ENCODE results near the gene OPCML.

OPCML gene

DNA sequence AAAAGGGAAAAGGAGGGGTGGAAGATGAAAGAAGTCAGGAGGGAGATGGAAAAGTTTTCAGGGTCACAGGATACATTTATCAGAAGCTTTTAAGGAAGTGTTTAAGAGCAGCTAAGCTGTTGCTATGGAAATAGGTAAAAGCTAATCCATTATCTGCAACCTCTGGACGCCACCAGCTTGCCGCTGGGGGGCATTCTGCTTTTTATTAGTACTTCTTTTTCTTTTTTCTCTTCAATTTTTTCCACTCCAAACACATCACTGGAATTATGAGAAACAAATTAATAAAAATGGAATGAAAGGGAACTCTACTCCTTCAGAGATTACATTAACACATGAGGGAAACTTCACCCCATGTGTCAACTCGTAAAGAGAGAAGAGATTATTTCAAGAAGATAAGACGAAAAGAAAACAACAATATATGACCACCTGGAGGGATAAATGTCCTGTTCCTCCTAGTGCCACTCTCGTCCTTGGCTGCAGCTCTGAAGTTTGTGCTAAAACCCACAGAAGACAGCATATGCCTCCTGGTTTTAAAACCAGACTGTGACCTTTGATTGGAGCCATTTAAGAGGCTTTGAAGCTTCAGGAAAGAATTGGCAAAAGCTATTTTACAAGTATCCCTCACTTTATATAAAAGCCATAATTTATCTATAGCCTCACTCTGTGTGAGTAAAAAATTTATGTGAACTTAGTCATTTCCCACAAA, 972.8 kb downstream of the OPCML start:
- TF ChIP-seq, protein P1, sequence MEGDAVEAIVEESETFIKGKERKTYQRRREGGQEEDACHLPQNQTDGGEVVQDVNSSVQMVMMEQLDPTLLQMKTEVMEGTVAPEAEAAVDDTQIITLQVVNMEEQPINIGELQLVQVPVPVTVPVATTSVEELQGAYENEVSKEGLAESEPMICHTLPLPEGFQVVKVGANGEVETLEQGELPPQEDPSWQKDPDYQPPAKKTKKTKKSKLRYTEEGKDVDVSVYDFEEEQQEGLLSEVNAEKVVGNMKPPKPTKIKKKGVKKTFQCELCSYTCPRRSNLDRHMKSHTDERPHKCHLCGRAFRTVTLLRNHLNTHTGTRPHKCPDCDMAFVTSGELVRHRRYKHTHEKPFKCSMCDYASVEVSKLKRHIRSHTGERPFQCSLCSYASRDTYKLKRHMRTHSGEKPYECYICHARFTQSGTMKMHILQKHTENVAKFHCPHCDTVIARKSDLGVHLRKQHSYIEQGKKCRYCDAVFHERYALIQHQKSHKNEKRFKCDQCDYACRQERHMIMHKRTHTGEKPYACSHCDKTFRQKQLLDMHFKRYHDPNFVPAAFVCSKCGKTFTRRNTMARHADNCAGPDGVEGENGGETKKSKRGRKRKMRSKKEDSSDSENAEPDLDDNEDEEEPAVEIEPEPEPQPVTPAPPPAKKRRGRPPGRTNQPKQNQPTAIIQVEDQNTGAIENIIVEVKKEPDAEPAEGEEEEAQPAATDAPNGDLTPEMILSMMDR (IDR thresholded peaks at IDR 0.05; ENCODE audit: poor library complexity, severe bottlenecking), result no peak
- Histone ChIP-seq H3K27me3 (ENCODE audit: insufficient read depth, poor library complexity, severe bottlenecking) (no peaks in the 10 kb centered on the region), H3K9me3 (ENCODE audit: severe bottlenecking) (no peaks in the 10 kb centered on the region), H3K4me3 (ENCODE audit: severe bottlenecking) (no peak overlapping the region), H3K4me1 (ENCODE audit: insufficient read depth, poor library complexity, severe bottlenecking) (no peaks in the 10 kb centered on the region), H3K27ac (ENCODE audit: poor library complexity, severe bottlenecking) (no peak overlapping the region), H3K36me3 (ENCODE audit: low read depth) (no peaks in the 10 kb centered on the region)
- ATAC-seq (ENCODE audit: low read depth) (no peak), DNase-seq (ENCODE audit: low spot score) (no peak)

- TF ChIP-seq, protein P1 (IDR thresholded peaks at IDR 0.05; ENCODE audit: poor library complexity, severe bottlenecking), result no peak
- H3K4me3 ChIP-seq (ENCODE audit: severe bottlenecking), result no peak overlapping the region
- H3K27ac ChIP-seq (ENCODE audit: poor library complexity, severe bottlenecking), result no peak overlapping the region
- no peaks in the 10 kb centered on the region for H3K4me1 ChIP-seq (ENCODE audit: insufficient read depth, poor library complexity, severe bottlenecking)
- H3K27me3 ChIP-seq (ENCODE audit: insufficient read depth, poor library complexity, severe bottlenecking), result no peaks in the 10 kb centered on the region
- DNase-seq (ENCODE audit: low spot score), result no peak
- H3K36me3 ChIP-seq (ENCODE audit: low read depth), result no peaks in the 10 kb centered on the region
- H3K9me3 ChIP-seq (ENCODE audit: severe bottlenecking), result no peaks in the 10 kb centered on the region
- ATAC-seq (ENCODE audit: low read depth), result no peak
Measured at GRCh38 chr11:132556316-132556715, 976.0 kb downstream of the OPCML start.

- ATAC-seq (ENCODE audit: low read depth), result no peak
Measured at GRCh38 chr11:132555617-132556016, 976.7 kb downstream of the OPCML start.

DNA sequence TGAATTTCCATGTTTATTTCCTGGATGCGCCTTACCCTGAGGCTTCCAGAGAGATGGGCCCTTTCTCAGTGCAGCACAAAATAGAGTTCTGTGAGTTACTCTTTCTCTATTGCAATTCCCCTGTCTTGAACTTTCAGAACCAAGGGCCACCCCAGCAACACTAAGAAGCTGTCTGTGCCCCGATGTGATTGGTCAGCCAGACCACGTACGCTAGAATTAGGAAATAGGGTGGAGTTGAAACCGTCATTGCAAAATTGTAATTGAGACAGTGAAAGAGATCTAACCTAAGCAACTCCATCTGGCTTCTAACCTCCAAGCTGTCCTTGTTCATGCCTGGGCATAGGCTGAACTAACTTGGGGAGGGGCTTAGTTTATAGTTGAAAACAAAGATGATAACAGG, 981.3 kb downstream of the OPCML start:
- no peak overlapping the region for H3K4me3 ChIP-seq (ENCODE audit: severe bottlenecking)
- H3K27ac ChIP-seq (ENCODE audit: poor library complexity, severe bottlenecking), result no peak overlapping the region
- TF ChIP-seq, protein P1 (IDR thresholded peaks at IDR 0.05; ENCODE audit: poor library complexity, severe bottlenecking), result no peak
- no peaks in the 10 kb centered on the region for H3K36me3 ChIP-seq (ENCODE audit: low read depth)
- DNase-seq (ENCODE audit: low spot score), result no peak
- no peaks in the 10 kb centered on the region for H3K27me3 ChIP-seq (ENCODE audit: insufficient read depth, poor library complexity, severe bottlenecking)
- no peaks in the 10 kb centered on the region for H3K4me1 ChIP-seq (ENCODE audit: insufficient read depth, poor library complexity, severe bottlenecking)
- no peaks in the 10 kb centered on the region for H3K9me3 ChIP-seq (ENCODE audit: severe bottlenecking)
- ATAC-seq (ENCODE audit: low read depth), result no peak

More at GRCh38 chr11:132555617-132556016, 976.7 kb downstream of the OPCML start:
- no peaks in the 10 kb centered on the region for H3K27me3 ChIP-seq (ENCODE audit: insufficient read depth, poor library complexity, severe bottlenecking)
- no peak overlapping the region for H3K4me3 ChIP-seq (ENCODE audit: severe bottlenecking)
- H3K4me1 ChIP-seq (ENCODE audit: insufficient read depth, poor library complexity, severe bottlenecking), result no peaks in the 10 kb centered on the region
- DNase-seq (ENCODE audit: low spot score), result no peak
- no peaks in the 10 kb centered on the region for H3K36me3 ChIP-seq (ENCODE audit: low read depth)
- H3K27ac ChIP-seq (ENCODE audit: poor library complexity, severe bottlenecking), result no peak overlapping the region
- TF ChIP-seq, protein P1 (IDR thresholded peaks at IDR 0.05; ENCODE audit: poor library complexity, severe bottlenecking), result no peak
- H3K9me3 ChIP-seq (ENCODE audit: severe bottlenecking), result no peaks in the 10 kb centered on the region

GRCh38 chr11:132549561-132549960, 982.7 kb downstream of the OPCML start:
- TF ChIP-seq, protein P1 (IDR thresholded peaks at IDR 0.05; ENCODE audit: poor library complexity, severe bottlenecking), result no peak
- no peaks in the 10 kb centered on the region for H3K9me3 ChIP-seq (ENCODE audit: severe bottlenecking)
- H3K36me3 ChIP-seq (ENCODE audit: low read depth), result no peaks in the 10 kb centered on the region
- no peaks in the 10 kb centered on the region for H3K27me3 ChIP-seq (ENCODE audit: insufficient read depth, poor library complexity, severe bottlenecking)
- no peak overlapping the region for H3K4me3 ChIP-seq (ENCODE audit: severe bottlenecking)
- H3K27ac ChIP-seq (ENCODE audit: poor library complexity, severe bottlenecking), result no peak overlapping the region
- no peak for DNase-seq (ENCODE audit: low spot score)
- no peak for ATAC-seq (ENCODE audit: low read depth)
- H3K4me1 ChIP-seq (ENCODE audit: insufficient read depth, poor library complexity, severe bottlenecking), result no peaks in the 10 kb centered on the region
